GM23338 (cell line): ENCODE data around the gene ROR1. TPM values are rescaled to one million over a fixed set of nuclear protein-coding genes. Genes with fewer than 3 reads are reported as not detected.

Source experiments
- ATAC-seq: fragments of 200-7000 bp; cut with Tn5 transposase; 3 replicates; pipeline ENCODE4 v1.9.1; 2020
- DNase-seq: peaks from one replicate; pipeline ENCODE4 v3.0.0-alpha.2; 2015; ENCODE audit warnings: low spot score
- H2AFZ ChIP-seq: fragments of 200-600 bp; sonication (generic); 2 replicates; pipeline ENCODE4 v1.8.0; 2016; ENCODE audit warnings: antibody characterized with exemption, mild to moderate bottlenecking, moderate library complexity
- H3F3A ChIP-seq: fragments of 200-600 bp; sonication (generic); replicated peaks from 2 replicates; pipeline ENCODE4 v1.8.0; 2017; ENCODE audit warnings: antibody characterized with exemption, mixed run types, low read depth
- H3K27ac ChIP-seq: fragments of 200-600 bp; sonication (generic); 2 replicates; pipeline ENCODE4 v1.6.1; 2016; ENCODE audit warnings: low read depth
- H3K27me3 ChIP-seq: fragments of 200-600 bp; sonication (generic); 2 replicates; pipeline ENCODE4 v1.8.0; 2016; ENCODE audit warnings: mild to moderate bottlenecking, mixed run types, moderate library complexity; ENCODE audit not compliant: insufficient read depth
- H3K36me3 ChIP-seq: fragments of 200-600 bp; sonication (generic); 2 replicates; pipeline ENCODE4 v1.8.0; 2016; ENCODE audit warnings: mild to moderate bottlenecking; ENCODE audit not compliant: insufficient read depth
- H3K4me1 ChIP-seq: fragments of 200-600 bp; sonication (generic); 2 replicates; pipeline ENCODE4 v1.8.0; 2016; ENCODE audit warnings: mild to moderate bottlenecking, moderate library complexity; ENCODE audit not compliant: insufficient read depth
- H3K4me2 ChIP-seq: fragments of 200-600 bp; sonication (generic); 2 replicates; pipeline ENCODE4 v1.7.1; 2017; ENCODE audit warnings: mixed run types
- H3K4me3 ChIP-seq: fragments of 200-600 bp; sonication (generic); 2 replicates; pipeline ENCODE4 v1.6.1; 2016; ENCODE audit warnings: mixed run types
- H3K79me2 ChIP-seq: fragments of 200-600 bp; sonication (generic); replicated peaks from 2 replicates; pipeline ENCODE4 v1.8.0; 2017; ENCODE audit warnings: mild to moderate bottlenecking; ENCODE audit not compliant: insufficient read depth
- H3K9me2 ChIP-seq: fragments of 200-600 bp; sonication (generic); 2 replicates; pipeline ENCODE4 v1.8.0; 2017; ENCODE audit not compliant: insufficient read depth
- H4K20me1 ChIP-seq: fragments of 200-600 bp; sonication (generic); replicated peaks from 2 replicates; pipeline ENCODE4 v1.8.0; 2017; ENCODE audit warnings: mild to moderate bottlenecking; ENCODE audit not compliant: insufficient read depth
- H3K27ac Mint-ChIP-seq: 2 replicates; pipeline ENCODE4 v1.8.0; 2020; ENCODE audit warnings: inconsistent platforms, mild to moderate bottlenecking, moderate library complexity, mixed read lengths
- H3K27me3 Mint-ChIP-seq: 3 replicates; pipeline ENCODE4 v1.8.0; 2022; ENCODE audit warnings: low read depth, mild to moderate bottlenecking, moderate library complexity, mixed read lengths, inconsistent platforms; ENCODE audit not compliant: insufficient read depth, poor library complexity
- H3K36me3 Mint-ChIP-seq: 3 replicates; pipeline ENCODE4 v1.8.0; 2021; ENCODE audit warnings: low read depth, mild to moderate bottlenecking, inconsistent platforms, moderate library complexity, mixed read lengths
- H3K4me1 Mint-ChIP-seq: 3 replicates; pipeline ENCODE4 v1.8.0; 2020; ENCODE audit warnings: mild to moderate bottlenecking, inconsistent platforms, mixed read lengths
- H3K4me3 Mint-ChIP-seq: 3 replicates; pipeline ENCODE4 v1.8.0; 2021; ENCODE audit warnings: moderate library complexity, mild to moderate bottlenecking, inconsistent platforms, mixed read lengths
- H3K9me3 Mint-ChIP-seq: 3 replicates; pipeline ENCODE4 v1.8.0; 2020; ENCODE audit warnings: moderate library complexity, mild to moderate bottlenecking, inconsistent platforms, mixed read lengths
- EZH2phosphoT487 ChIP-seq: fragments of 200-600 bp; sonication (generic); IDR thresholded peaks from one replicate; pipeline ENCODE4 v1.8.1; 2018; ENCODE audit warnings: antibody characterized with exemption; ENCODE audit not compliant: unreplicated experiment
- STAT1 ChIP-seq: IDR thresholded peaks from one replicate; pipeline ENCODE4 v1.6.1; 2016; ENCODE audit warnings: antibody characterized with exemption; ENCODE audit not compliant: unreplicated experiment
- polyA plus RNA-seq: library from polyadenylated mRNA; unstranded; fragments of >200 nt; fragmentation: Nextera tagmentation; extraction: Ambion mirVana; gene quantifications from 2 replicates; pipeline ENCODE4 v1.2.1, GENCODE V29; 2016
- total RNA-seq: library from RNA; depleted of rRNA; stranded (reverse); fragments of >200 nt; shearing (Covaris generic); gene quantifications from 2 replicates; pipeline ENCODE4 v1.2.3, GENCODE V29; 2014
- TF ChIP-seq, protein P1 (sequence below), 2 experiments: fragments of 200-600 bp in 1 of 2; sonication (generic) in 1 of 2; conservative IDR thresholded peaks; 2 replicates each; pipeline versions ENCODE4 v1.5.1 to v1.6.1; 2016 to 2017; ENCODE audit warnings: antibody characterized with exemption in 2 of 2, low read depth in 2 of 2, mild to moderate bottlenecking in 2 of 2, moderate library complexity in 1 of 2
- TF ChIP-seq, protein P2 (sequence below): IDR thresholded peaks from one replicate; pipeline ENCODE4 v1.6.1; 2018; ENCODE audit warnings: antibody characterized with exemption; ENCODE audit not compliant: unreplicated experiment
- TF ChIP-seq, protein P3 (sequence below): IDR thresholded peaks from 2 replicates; pipeline ENCODE4 v1.6.1; 2016; ENCODE audit warnings: antibody characterized with exemption
- TF ChIP-seq, protein P4 (sequence below): fragments of 250-450 bp; sonication (Bioruptor Pico); IDR thresholded peaks from 2 replicates; pipeline ENCODE4 v1.5.0; 2020; ENCODE audit warnings: mild to moderate bottlenecking, moderate library complexity

ROR1 gene
- total and polyA plus RNA-seq, 2 experiments from 2014 or later = 59.7 to 96.0 TPM

- H3K4me1 Mint-ChIP-seq = peaks cover 62% of the 10 kb centered on the region
- H3K9me2 ChIP-seq = no peaks in the 10 kb centered on the region; the same call in 1 of the 2 replicates
- H3K36me3 ChIP-seq = no peaks in the 10 kb centered on the region; the same call in none of the 2 replicates
- H3K27ac Mint-ChIP-seq = no peak overlapping the region
- peaks cover 59% of the 10 kb centered on the region for H4K20me1 ChIP-seq
- H3K4me1 ChIP-seq = peaks cover 73% of the 10 kb centered on the region
- H3K79me2 ChIP-seq = peaks cover 100% of the 10 kb centered on the region
- H3K4me2 ChIP-seq = no peak overlapping the region
- peaks cover 5% of the 10 kb centered on the region; the same call in 1 of the 2 replicates for H3F3A ChIP-seq
- H3K9me3 Mint-ChIP-seq = peaks cover 22% of the 10 kb centered on the region
- H3K4me3 ChIP-seq = no peak overlapping the region
- H3K36me3 Mint-ChIP-seq = peaks cover 23% of the 10 kb centered on the region
- no peak overlapping the region for H3K4me3 Mint-ChIP-seq
- no peak for DNase-seq
- no peak overlapping the region for H2AFZ ChIP-seq
- H3K27me3 ChIP-seq = no peaks in the 10 kb centered on the region
- H3K27ac ChIP-seq = no peak overlapping the region
- H3K27me3 Mint-ChIP-seq = peaks cover 2% of the 10 kb centered on the region
- TF ChIP-seq, protein P1, sequence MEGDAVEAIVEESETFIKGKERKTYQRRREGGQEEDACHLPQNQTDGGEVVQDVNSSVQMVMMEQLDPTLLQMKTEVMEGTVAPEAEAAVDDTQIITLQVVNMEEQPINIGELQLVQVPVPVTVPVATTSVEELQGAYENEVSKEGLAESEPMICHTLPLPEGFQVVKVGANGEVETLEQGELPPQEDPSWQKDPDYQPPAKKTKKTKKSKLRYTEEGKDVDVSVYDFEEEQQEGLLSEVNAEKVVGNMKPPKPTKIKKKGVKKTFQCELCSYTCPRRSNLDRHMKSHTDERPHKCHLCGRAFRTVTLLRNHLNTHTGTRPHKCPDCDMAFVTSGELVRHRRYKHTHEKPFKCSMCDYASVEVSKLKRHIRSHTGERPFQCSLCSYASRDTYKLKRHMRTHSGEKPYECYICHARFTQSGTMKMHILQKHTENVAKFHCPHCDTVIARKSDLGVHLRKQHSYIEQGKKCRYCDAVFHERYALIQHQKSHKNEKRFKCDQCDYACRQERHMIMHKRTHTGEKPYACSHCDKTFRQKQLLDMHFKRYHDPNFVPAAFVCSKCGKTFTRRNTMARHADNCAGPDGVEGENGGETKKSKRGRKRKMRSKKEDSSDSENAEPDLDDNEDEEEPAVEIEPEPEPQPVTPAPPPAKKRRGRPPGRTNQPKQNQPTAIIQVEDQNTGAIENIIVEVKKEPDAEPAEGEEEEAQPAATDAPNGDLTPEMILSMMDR (conservative IDR thresholded peaks at IDR 0.05; ENCODE audit: low read depth in 2 of 2) = no peak
- TF ChIP-seq, protein P2, sequence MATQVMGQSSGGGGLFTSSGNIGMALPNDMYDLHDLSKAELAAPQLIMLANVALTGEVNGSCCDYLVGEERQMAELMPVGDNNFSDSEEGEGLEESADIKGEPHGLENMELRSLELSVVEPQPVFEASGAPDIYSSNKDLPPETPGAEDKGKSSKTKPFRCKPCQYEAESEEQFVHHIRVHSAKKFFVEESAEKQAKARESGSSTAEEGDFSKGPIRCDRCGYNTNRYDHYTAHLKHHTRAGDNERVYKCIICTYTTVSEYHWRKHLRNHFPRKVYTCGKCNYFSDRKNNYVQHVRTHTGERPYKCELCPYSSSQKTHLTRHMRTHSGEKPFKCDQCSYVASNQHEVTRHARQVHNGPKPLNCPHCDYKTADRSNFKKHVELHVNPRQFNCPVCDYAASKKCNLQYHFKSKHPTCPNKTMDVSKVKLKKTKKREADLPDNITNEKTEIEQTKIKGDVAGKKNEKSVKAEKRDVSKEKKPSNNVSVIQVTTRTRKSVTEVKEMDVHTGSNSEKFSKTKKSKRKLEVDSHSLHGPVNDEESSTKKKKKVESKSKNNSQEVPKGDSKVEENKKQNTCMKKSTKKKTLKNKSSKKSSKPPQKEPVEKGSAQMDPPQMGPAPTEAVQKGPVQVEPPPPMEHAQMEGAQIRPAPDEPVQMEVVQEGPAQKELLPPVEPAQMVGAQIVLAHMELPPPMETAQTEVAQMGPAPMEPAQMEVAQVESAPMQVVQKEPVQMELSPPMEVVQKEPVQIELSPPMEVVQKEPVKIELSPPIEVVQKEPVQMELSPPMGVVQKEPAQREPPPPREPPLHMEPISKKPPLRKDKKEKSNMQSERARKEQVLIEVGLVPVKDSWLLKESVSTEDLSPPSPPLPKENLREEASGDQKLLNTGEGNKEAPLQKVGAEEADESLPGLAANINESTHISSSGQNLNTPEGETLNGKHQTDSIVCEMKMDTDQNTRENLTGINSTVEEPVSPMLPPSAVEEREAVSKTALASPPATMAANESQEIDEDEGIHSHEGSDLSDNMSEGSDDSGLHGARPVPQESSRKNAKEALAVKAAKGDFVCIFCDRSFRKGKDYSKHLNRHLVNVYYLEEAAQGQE = no peak
- TF ChIP-seq, protein P3, sequence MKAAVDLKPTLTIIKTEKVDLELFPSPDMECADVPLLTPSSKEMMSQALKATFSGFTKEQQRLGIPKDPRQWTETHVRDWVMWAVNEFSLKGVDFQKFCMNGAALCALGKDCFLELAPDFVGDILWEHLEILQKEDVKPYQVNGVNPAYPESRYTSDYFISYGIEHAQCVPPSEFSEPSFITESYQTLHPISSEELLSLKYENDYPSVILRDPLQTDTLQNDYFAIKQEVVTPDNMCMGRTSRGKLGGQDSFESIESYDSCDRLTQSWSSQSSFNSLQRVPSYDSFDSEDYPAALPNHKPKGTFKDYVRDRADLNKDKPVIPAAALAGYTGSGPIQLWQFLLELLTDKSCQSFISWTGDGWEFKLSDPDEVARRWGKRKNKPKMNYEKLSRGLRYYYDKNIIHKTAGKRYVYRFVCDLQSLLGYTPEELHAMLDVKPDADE = no peak
- TF ChIP-seq EZH2phosphoT487 = no peak
- TF ChIP-seq, protein P4, sequence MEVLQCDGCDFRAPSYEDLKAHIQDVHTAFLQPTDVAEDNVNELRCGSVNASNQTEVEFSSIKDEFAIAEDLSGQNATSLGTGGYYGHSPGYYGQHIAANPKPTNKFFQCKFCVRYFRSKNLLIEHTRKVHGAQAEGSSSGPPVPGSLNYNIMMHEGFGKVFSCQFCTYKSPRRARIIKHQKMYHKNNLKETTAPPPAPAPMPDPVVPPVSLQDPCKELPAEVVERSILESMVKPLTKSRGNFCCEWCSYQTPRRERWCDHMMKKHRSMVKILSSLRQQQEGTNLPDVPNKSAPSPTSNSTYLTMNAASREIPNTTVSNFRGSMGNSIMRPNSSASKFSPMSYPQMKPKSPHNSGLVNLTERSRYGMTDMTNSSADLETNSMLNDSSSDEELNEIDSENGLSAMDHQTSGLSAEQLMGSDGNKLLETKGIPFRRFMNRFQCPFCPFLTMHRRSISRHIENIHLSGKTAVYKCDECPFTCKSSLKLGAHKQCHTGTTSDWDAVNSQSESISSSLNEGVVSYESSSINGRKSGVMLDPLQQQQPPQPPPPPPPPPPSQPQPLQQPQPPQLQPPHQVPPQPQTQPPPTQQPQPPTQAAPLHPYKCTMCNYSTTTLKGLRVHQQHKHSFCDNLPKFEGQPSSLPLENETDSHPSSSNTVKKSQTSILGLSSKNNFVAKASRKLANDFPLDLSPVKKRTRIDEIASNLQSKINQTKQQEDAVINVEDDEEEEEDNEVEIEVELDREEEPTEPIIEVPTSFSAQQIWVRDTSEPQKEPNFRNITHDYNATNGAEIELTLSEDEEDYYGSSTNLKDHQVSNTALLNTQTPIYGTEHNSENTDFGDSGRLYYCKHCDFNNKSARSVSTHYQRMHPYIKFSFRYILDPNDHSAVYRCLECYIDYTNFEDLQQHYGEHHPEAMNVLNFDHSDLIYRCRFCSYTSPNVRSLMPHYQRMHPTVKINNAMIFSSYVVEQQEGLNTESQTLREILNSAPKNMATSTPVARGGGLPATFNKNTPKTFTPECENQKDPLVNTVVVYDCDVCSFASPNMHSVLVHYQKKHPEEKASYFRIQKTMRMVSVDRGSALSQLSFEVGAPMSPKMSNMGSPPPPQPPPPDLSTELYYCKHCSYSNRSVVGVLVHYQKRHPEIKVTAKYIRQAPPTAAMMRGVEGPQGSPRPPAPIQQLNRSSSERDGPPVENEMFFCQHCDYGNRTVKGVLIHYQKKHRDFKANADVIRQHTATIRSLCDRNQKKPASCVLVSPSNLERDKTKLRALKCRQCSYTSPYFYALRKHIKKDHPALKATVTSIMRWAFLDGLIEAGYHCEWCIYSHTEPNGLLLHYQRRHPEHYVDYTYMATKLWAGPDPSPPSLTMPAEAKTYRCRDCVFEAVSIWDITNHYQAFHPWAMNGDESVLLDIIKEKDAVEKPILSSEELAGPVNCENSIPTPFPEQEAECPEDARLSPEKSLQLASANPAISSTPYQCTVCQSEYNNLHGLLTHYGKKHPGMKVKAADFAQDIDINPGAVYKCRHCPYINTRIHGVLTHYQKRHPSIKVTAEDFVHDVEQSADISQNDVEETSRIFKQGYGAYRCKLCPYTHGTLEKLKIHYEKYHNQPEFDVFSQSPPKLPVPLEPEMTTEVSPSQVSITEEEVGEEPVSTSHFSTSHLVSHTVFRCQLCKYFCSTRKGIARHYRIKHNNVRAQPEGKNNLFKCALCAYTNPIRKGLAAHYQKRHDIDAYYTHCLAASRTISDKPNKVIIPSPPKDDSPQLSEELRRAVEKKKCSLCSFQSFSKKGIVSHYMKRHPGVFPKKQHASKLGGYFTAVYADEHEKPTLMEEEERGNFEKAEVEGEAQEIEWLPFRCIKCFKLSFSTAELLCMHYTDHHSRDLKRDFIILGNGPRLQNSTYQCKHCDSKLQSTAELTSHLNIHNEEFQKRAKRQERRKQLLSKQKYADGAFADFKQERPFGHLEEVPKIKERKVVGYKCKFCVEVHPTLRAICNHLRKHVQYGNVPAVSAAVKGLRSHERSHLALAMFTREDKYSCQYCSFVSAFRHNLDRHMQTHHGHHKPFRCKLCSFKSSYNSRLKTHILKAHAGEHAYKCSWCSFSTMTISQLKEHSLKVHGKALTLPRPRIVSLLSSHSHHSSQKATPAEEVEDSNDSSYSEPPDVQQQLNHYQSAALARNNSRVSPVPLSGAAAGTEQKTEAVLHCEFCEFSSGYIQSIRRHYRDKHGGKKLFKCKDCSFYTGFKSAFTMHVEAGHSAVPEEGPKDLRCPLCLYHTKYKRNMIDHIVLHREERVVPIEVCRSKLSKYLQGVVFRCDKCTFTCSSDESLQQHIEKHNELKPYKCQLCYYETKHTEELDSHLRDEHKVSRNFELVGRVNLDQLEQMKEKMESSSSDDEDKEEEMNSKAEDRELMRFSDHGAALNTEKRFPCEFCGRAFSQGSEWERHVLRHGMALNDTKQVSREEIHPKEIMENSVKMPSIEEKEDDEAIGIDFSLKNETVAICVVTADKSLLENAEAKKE (CRISPR knock-in tag) = no peak
- TF ChIP-seq STAT1 = no peak
- no peak for ATAC-seq
Measured at GRCh38 chr1:63819795-63820194, 46.0 kb downstream of the ROR1 start.
